ENCODE measurements around the gene CTNNBIP1.

DNA sequence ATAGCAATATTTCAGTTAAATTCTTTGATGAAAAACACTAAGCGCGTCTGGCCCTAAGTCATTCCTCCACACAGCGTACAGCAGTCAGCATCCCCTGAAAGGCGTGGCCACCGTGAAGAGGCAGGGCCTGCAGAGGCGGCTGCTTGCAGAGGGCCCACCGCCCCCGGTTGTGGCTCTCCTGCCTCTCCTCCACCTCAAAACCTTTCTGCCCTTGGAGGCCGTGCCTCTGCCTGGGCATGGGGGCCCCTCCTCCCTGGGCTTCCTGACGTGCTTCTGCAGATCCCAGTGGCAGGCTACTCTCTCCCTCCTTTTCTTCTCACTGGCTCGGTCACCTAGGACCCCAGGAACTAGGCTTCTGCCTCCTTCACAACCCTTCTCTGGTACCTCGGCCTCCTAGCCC, 102.5 kb downstream of the CTNNBIP1 start:
- TF ChIP-seq, protein P1, sequence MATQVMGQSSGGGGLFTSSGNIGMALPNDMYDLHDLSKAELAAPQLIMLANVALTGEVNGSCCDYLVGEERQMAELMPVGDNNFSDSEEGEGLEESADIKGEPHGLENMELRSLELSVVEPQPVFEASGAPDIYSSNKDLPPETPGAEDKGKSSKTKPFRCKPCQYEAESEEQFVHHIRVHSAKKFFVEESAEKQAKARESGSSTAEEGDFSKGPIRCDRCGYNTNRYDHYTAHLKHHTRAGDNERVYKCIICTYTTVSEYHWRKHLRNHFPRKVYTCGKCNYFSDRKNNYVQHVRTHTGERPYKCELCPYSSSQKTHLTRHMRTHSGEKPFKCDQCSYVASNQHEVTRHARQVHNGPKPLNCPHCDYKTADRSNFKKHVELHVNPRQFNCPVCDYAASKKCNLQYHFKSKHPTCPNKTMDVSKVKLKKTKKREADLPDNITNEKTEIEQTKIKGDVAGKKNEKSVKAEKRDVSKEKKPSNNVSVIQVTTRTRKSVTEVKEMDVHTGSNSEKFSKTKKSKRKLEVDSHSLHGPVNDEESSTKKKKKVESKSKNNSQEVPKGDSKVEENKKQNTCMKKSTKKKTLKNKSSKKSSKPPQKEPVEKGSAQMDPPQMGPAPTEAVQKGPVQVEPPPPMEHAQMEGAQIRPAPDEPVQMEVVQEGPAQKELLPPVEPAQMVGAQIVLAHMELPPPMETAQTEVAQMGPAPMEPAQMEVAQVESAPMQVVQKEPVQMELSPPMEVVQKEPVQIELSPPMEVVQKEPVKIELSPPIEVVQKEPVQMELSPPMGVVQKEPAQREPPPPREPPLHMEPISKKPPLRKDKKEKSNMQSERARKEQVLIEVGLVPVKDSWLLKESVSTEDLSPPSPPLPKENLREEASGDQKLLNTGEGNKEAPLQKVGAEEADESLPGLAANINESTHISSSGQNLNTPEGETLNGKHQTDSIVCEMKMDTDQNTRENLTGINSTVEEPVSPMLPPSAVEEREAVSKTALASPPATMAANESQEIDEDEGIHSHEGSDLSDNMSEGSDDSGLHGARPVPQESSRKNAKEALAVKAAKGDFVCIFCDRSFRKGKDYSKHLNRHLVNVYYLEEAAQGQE (IDR thresholded peaks at IDR 0.05; ENCODE audit: insufficient read depth in 1 of 2, low read depth in 2 of 2, low read length in 2 of 2): no peak
- TF ChIP-seq POLR2AphosphoS5 (IDR thresholded peaks at IDR 0.05; ENCODE audit: low read depth, low read length) (no peak), SIN3A (IDR thresholded peaks at IDR 0.05; ENCODE audit: borderline replicate concordance, insufficient read depth, low read length) (no peak), TAF1 (IDR thresholded peaks at IDR 0.05; ENCODE audit: borderline replicate concordance, insufficient read depth, low read length) (no peak)
